Ishikawa (cell line): Measurements from ENCODE around the gene RASSF7.
A peak's percentile ranks its signal among the peaks of the same experiment; 100 is the strongest.

ENCODE experiments used
- CEBPB ChIP-seq: IDR thresholded peaks from 2 replicates; pipeline ENCODE4 v1.6.1; 2012
- CREB1 ChIP-seq: IDR thresholded peaks from 2 replicates; pipeline ENCODE4 v1.6.1; 2012; ENCODE audit warnings: low read depth
- EGR1 ChIP-seq: IDR thresholded peaks from 2 replicates; pipeline ENCODE4 v1.6.1; 2012
- EP300 ChIP-seq: IDR thresholded peaks from 2 replicates; pipeline ENCODE4 v1.6.1; 2012; ENCODE audit warnings: borderline replicate concordance
- FOXM1 ChIP-seq: IDR thresholded peaks from 2 replicates; pipeline ENCODE4 v1.6.1; 2012; ENCODE audit warnings: low read depth, borderline replicate concordance
- MAX ChIP-seq: IDR thresholded peaks from 2 replicates; pipeline ENCODE4 v1.6.1; 2012
- NFIC ChIP-seq: IDR thresholded peaks from 2 replicates; pipeline ENCODE4 v1.6.1; 2012
- RAD21 ChIP-seq: IDR thresholded peaks from 2 replicates; pipeline ENCODE4 v1.6.1; 2012; ENCODE audit warnings: low read depth
- REST ChIP-seq: IDR thresholded peaks from 2 replicates; pipeline ENCODE4 v1.6.1; 2012; ENCODE audit warnings: low read depth, mild to moderate bottlenecking
- TAF1 ChIP-seq: IDR thresholded peaks from 2 replicates; pipeline ENCODE4 v1.6.1; 2012; ENCODE audit warnings: low read depth, mild to moderate bottlenecking
- TCF12 ChIP-seq: IDR thresholded peaks from 2 replicates; pipeline ENCODE4 v1.6.1; 2012; ENCODE audit warnings: low read depth
- TEAD4 ChIP-seq: IDR thresholded peaks from 2 replicates; pipeline ENCODE4 v1.6.1; 2012
- USF1 ChIP-seq: IDR thresholded peaks from 2 replicates; pipeline ENCODE4 v1.6.1; 2012
- YY1 ChIP-seq: IDR thresholded peaks from 2 replicates; pipeline ENCODE4 v1.6.1; 2012; ENCODE audit warnings: low read depth
- ZBTB7A ChIP-seq: IDR thresholded peaks from 2 replicates; pipeline ENCODE4 v1.6.1; 2012; ENCODE audit warnings: low read depth

RASSF7 gene

GRCh38 chr11:539971-540481 lies 20.7 kb upstream of the RASSF7 start:
- TF ChIP-seq TCF12: no peak

DNA sequence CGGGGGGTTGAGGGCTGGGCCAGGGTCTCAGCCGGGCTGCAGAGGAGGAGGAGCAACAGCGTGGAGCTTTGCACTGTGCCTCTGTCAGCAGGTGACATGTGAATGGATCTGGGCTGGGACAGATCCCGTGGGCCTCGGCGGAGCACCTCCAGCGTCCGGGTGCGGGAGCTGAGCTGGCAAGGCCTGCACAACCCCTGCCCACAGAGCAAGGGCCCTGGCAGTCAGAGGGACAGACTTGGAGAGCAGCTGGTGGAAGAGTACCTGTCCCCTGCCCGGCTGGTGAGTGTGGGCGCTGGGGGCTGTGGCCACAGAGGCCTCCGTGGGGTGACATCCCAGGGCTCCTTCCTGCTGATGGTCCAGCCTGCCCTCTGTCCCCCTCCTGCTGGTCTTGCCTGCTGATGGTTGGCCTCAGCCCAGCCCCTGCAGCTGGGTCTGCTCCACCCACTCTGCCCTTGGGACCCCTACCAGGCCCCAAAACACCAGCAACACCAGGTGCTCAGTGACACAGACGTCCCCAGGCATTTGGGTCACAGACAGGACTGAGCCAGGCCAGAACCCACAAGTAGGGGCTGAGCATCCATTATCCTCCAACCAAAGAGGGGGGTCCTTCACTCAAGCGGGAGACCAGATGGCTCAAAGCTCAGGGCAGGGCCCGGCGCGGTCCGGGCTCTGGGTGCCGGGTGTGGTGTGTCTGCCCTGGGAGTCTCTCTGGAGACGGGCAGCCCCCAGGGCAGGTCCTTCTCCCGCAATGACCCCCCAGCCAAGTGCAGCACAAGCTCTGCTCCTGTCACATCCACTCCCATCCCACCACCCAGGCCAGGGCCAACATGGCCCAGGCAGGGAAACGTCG lies 20.0 kb upstream of the RASSF7 start:
- no peak for TF ChIP-seq CREB1
- TF ChIP-seq TAF1: no peak
- TF ChIP-seq CEBPB: no peak
- no peak for TF ChIP-seq EGR1

DNA sequence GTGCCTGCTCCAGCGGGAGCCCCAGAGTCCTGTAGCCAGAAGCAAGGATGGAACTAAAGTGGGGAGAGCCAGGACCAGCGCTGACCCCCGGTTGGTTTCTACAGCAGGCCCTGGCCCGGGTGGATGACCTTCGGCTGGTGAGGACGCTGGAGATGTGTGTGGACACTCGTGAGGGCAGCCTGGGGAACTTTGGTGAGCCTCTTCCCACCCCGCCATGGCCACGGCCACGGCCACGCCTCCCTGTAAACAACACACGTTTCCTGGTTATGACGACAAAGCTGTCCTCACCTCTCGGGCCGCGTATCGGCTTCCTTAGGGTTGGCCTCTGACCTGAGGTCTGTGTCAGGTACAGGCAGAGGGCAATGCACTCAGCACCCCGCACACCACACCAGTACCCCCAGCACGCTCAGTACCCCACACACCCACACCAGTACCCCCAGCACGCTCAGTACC lies 19.3 kb upstream of the RASSF7 start:
- TF ChIP-seq CREB1 (no peak), MAX (no peak), YY1 (no peak), CEBPB (no peak), FOXM1 (no peak), NFIC (no peak), ZBTB7A (no peak), TEAD4 (no peak), TAF1 (no peak), TCF12 (no peak), EGR1 (no peak), REST (no peak), RAD21 (no peak), USF1 (no peak), EP300 (no peak)

GRCh38 chr11:544817-545166 lies 16.0 kb upstream of the RASSF7 start:
- TF ChIP-seq CREB1: no peak
- TF ChIP-seq USF1: peak; percentile 73

GRCh38 chr11:545171-545570 lies 15.6 kb upstream of the RASSF7 start:
- TF ChIP-seq FOXM1 (no peak), NFIC (no peak), TCF12 (no peak), CEBPB (no peak), REST (no peak), ZBTB7A (no peak), TAF1 (no peak), TEAD4 (no peak), YY1 (no peak), USF1 (no peak)

- TF ChIP-seq ZBTB7A (no peak), CEBPB (no peak), TCF12 (no peak), REST (no peak), YY1 (no peak), RAD21 (no peak)
Observed at GRCh38 chr11:548700-549603, 11.8 kb upstream of the RASSF7 start.
